ENCODE data around the gene FAM221B. TPM values are rescaled to one million over a fixed set of nuclear protein-coding genes. Genes with fewer than 3 reads are reported as not detected.

Gene FAM221B
- total RNA-seq, 3 donors from 2014 or later (not counting 1 experiment from before 2014, with no cell fraction given): not detected

- Histone ChIP-seq H3K27ac (ENCODE audit: low read length) (no peak overlapping the region), H3K27me3 (ENCODE audit: control insufficient read depth, insufficient read depth, low read length) (no peaks in the 10 kb centered on the region), H3K4me1 (ENCODE audit: control insufficient read depth, insufficient read depth, low read length) (peaks cover 27% of the 10 kb centered on the region), H3K36me3 (ENCODE audit: control insufficient read depth, insufficient read depth, low read length) (no peaks in the 10 kb centered on the region), H3K4me3 (ENCODE audit: low read length) (no peak overlapping the region), H3K9me3 (ENCODE audit: control insufficient read depth, insufficient read depth, low read length) (no peaks in the 10 kb centered on the region)
- ATAC-seq: no peak
- no peak overlapping the region for H3K27ac Mint-ChIP-seq
- DNase-seq: no peak
- intact Hi-C loops (cut with micrococcal nuclease): no loop called here
- no peak overlapping the region for H3K4me3 Mint-ChIP-seq
- no peaks in the 10 kb centered on the region for H3K27me3 Mint-ChIP-seq (ENCODE audit: low read depth in 2 of 2)
- H3K4me1 Mint-ChIP-seq: peaks cover 6 to 16% of the 10 kb centered on the region in 2 donors
- TF ChIP-seq CTCF (IDR thresholded peaks at IDR 0.05): no peak
- 85% methylated on average over 5 of the region's 5 CpGs for WGBS (ENCODE audit: insufficient coverage)
- H3K36me3 Mint-ChIP-seq: no peaks in the 10 kb centered on the region
- H3K9me3 Mint-ChIP-seq: no peaks in the 10 kb centered on the region
Observed at GRCh38 chr9:35841645-35841900, 13.0 kb upstream of the FAM221B start.

- H3K27me3 ChIP-seq (ENCODE audit: control insufficient read depth, insufficient read depth, low read length): no peaks in the 10 kb centered on the region
- H3K27ac Mint-ChIP-seq: no peak overlapping the region
Observed at GRCh38 chr9:35840881-35841644, 12.5 kb upstream of the FAM221B start.

GRCh38 chr9:35839926-35840325, 11.4 kb upstream of the FAM221B start:
- 68% methylated on average over 5 of the region's 5 CpGs for WGBS (ENCODE audit: insufficient coverage)
- no peak overlapping the region for H3K27ac Mint-ChIP-seq

More at GRCh38 chr9:35840881-35841644, 12.5 kb upstream of the FAM221B start:
- Mint-ChIP-seq H3K4me1 (peaks cover 6 to 16% of the 10 kb centered on the region in 2 donors), H3K9me3 (no peaks in the 10 kb centered on the region), H3K36me3 (no peaks in the 10 kb centered on the region), H3K27me3 (ENCODE audit: low read depth in 2 of 2) (no peaks in the 10 kb centered on the region), H3K4me3 (no peak overlapping the region)
- no peak overlapping the region for H3K27ac ChIP-seq (ENCODE audit: low read length)
- H3K9me3 ChIP-seq (ENCODE audit: control insufficient read depth, insufficient read depth, low read length): no peaks in the 10 kb centered on the region
- 94% methylated on average over 15 of the region's 15 CpGs for WGBS (ENCODE audit: insufficient coverage)
- no peak overlapping the region for H3K4me3 ChIP-seq (ENCODE audit: low read length)
- H3K4me1 ChIP-seq (ENCODE audit: control insufficient read depth, insufficient read depth, low read length): peaks cover 23% of the 10 kb centered on the region
- intact Hi-C loops (cut with micrococcal nuclease): no loop called here
- TF ChIP-seq CTCF (IDR thresholded peaks at IDR 0.05): no peak
- no peak for DNase-seq
- no peaks in the 10 kb centered on the region for H3K36me3 ChIP-seq (ENCODE audit: control insufficient read depth, insufficient read depth, low read length)
- no peak for ATAC-seq

More at GRCh38 chr9:35839926-35840325, 11.4 kb upstream of the FAM221B start:
- ATAC-seq (no peak), DNase-seq (no peak)
- Histone ChIP-seq H3K9me3 (ENCODE audit: control insufficient read depth, insufficient read depth, low read length) (no peaks in the 10 kb centered on the region), H3K27ac (ENCODE audit: low read length) (no peak overlapping the region), H3K4me3 (ENCODE audit: low read length) (no peak overlapping the region), H3K4me1 (ENCODE audit: control insufficient read depth, insufficient read depth, low read length) (peaks cover 17% of the 10 kb centered on the region), H3K27me3 (ENCODE audit: control insufficient read depth, insufficient read depth, low read length) (no peaks in the 10 kb centered on the region), H3K36me3 (ENCODE audit: control insufficient read depth, insufficient read depth, low read length) (no peaks in the 10 kb centered on the region)
- Mint-ChIP-seq H3K27me3 (ENCODE audit: low read depth in 2 of 2) (no peaks in the 10 kb centered on the region), H3K4me1 (peaks cover 0 to 13% of the 10 kb centered on the region in 2 donors), H3K9me3 (no peaks in the 10 kb centered on the region), H3K4me3 (no peak overlapping the region), H3K36me3 (no peaks in the 10 kb centered on the region)
- no peak for TF ChIP-seq CTCF (IDR thresholded peaks at IDR 0.05)
- intact Hi-C loops (cut with micrococcal nuclease): no loop called here
